GM12892 (cell line): ENCODE data around the gene ETV3.

Experiments used
- POLR2A ChIP-seq: IDR thresholded peaks from 2 replicates; pipeline ENCODE4 v1.6.1; 2011; ENCODE audit warnings: low read depth, low read length, control low read depth
- POLR2AphosphoS5 ChIP-seq: IDR thresholded peaks from 2 replicates; pipeline ENCODE4 v1.6.1; 2011; ENCODE audit warnings: low read depth, low read length, control low read depth

DNA sequence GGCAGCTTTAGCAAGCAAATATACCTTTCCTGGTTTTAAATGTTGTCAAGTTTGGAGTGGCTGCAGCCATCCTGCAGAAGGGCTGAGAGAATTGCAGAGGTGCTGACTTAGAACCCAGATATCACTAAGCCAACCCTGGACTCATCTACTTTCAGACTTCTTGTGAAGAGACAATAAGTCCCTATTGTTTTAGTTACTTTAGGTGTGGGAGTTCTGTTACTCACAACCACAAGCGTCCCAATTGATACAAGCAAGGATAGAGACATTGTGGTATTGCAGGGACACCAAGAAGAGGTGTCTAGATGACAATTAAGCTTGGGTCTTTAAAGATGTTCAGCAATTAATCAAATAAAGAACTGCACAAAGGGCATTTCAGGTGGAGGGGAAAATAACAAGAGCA is 8.8 kb upstream of the ETV3 start:
- TF ChIP-seq POLR2A (no peak), POLR2AphosphoS5 (no peak)
